NCI-H446 treated with DMSO at 0.1 percent for 48 hours (cell line): ENCODE measurements around the gene PLA2G4F.
"Not testable (repeated sequence)": the region's sequence is repeated elsewhere in the genome, so short reads cannot be mapped to it uniquely, and the experiment has no call there.

Source experiments
- DNase-seq: peaks from one replicate; lab custom pipeline; 2025; lab: John Stamatoyannopoulos, UW

The PLA2G4F gene

GRCh38 chr15:42100021-42100800 lies 56.2 kb downstream of the PLA2G4F start:
- DNase-seq: no peak

GRCh38 chr15:42097018-42097417 lies 59.4 kb downstream of the PLA2G4F start:
- DNase-seq: no peak

DNA sequence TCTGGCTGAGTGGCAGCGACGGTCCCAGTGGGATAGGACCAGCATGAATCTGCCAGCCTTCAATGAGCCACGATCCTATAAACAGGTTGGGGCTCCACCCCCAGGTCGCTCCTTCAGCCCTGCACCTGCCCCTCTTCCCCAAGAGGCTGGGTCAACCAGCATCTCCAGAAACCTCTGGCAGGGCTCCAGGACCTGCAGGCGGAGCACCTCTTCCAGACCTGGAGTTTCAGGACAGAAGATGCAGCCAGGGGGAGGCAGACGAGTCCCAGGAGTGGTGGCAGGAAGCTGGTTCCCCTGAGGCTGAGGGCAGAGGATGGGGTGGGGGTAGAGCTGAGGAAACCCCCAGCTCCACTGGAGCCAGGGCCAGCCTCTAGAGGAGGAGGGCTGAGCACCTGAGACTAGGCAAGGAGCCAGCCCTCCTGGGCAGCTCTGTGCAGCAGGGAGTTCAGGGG lies 61.9 kb downstream of the PLA2G4F start, which contains the start of gene PLA2G4D:
PLA2G4D (minus strand) TSS at position 51 of the 452 bp plus-strand sequence. CDS start 103 bp downstream, outside the sequence.
- no peak for DNase-seq

DNA sequence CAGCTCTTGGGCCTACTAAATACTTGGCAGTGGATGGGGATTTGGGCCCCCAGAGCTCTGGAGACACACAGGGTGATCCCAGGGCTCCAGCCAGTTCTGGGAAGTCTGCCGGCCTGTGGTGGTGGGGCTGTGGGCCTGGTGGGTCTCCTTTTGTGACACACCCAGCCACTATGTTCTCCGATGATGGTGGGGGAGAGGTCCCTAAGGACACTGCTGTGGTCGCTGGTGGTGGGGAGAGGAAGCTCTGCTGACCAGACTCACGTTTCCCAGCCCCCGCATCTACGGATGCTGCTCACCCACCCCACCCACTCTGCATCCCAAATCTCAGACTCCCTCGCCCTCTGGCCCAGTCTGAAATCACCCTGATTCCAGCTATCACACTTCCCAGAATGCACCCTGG lies 62.5 kb downstream of the PLA2G4F start:
- no peak for DNase-seq

DNA sequence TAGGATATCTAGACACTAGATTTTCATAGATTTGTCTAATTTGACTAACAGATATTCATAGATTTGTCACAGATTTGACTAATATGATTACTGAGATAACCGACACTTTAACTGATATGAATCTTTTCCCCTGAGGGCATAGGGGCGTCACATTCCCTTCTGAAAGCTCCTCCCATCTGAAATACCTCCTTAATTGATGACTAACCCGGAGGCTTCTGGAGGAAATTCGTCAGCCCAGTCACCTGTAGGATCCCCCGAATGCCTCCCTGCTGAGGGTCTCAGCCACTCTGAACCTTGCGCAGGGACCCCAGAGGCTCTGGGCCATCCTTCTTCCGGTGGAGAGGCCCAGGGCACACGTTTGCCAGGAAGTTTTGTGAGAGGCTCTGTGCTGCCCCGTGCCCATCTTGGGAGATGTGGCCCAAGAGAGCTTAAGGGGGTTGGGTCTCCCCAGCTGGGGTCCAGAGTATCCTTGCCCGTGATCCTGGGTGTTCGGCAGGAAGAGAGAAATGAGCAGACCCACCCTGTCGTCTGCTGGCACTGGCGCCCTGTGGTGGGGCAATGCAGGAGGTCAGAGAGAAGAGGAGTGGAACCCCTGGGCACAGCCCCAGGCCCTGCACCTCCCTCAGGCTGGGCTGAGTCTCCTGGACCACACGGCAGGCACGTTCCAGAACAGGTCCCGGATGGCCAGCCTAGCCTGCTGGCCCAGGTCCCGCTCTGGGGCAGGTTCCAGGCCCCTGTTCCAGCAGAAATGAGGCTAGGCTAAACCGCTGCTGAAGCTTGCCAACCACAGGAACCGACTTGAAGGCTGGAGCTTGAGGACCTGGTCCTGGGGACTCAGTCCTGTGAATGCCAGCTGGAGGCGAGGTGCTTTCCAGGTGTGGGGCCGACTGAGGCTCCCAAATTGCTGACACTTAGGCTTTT lies 63.8 kb downstream of the PLA2G4F start:
- no peak for DNase-seq

DNA sequence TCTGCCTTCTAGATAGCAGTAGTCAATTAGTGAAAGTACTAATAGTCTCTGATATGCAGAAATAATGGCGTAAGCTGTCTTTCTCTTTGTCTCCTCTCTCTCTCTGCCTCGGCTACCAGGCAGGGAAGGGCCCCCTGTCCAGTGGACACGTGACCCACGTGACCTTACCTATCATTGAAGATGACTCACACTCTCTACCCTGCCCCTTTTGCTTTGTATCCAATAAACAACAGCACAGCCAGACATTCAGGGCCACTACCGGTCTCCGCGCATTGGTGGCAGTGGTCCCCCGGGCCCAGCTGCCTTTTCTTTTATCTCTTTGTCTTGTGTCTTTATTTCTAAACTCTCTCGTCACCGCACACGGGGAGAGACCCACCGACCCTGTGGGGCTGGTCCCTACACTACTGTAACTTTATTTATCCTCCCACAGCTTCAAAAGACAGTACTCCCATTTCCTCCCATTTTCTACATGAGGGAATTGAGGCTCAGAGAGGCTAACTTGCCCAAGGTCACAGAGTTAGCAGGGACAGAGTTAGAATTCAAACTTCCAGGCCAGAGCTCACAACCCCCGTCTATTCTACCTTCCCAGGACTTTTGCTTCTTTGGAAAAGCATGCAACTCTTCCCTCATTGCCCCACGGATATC lies 64.6 kb downstream of the PLA2G4F start:
- DNase-seq: not testable (repeated sequence)

DNA sequence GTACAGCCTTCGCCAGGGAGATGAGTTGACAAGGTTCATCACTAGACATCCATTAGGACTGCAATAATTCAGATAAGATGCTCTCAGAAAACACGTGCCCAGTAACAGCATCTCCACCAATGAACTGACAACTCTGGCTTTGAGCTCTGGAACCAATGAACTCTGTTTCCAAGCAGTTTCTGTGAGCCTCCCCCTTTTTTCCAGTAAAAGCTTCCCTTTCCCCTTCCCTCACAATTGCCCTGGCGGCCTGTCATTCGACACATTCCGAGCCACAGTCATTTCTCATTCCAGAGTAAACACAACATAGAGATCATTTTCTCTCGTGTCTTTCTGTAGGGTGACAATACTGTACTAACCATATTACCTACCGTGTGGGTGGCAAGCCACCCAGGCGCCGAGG lies 65.7 kb downstream of the PLA2G4F start:
- no peak for DNase-seq

GRCh38 chr15:42090370-42090769 lies 66.1 kb downstream of the PLA2G4F start:
- DNase-seq: no peak

DNA sequence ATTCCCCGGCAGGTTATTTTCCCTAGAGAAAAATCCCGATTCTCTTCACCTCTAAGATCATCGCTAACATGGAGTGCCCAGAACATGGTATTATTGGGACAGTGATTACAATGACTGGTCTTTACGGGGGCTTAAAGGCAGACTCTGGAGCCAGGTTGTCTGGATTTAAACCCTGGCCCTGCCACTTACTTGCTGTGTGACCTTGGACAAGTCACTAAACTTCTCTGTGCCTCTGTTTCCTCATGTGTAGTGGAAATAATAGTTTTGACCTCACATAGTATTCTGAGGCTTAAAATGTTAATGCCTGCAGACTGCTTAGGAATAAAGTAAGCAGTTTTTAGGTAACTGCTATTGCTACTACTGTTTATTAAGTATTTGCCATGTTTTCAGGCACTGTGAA lies 66.5 kb downstream of the PLA2G4F start:
- no peak for DNase-seq
